Smooth muscle cell of the umbilical artery (primary cell): ENCODE data around the gene PABPC5. TPM values are rescaled to one million over a fixed set of nuclear protein-coding genes. Genes with fewer than 3 reads are reported as not detected.

Experiments
- total RNA-seq: library from RNA; depleted of rRNA; stranded (reverse); fragments of >200 nt; gene quantifications from 2 replicates; pipeline ENCODE4 v1.2.3, GENCODE V29; 2014

Gene PABPC5
- 0.46 and 0.89 TPM in 2 replicates for total RNA-seq

DNA sequence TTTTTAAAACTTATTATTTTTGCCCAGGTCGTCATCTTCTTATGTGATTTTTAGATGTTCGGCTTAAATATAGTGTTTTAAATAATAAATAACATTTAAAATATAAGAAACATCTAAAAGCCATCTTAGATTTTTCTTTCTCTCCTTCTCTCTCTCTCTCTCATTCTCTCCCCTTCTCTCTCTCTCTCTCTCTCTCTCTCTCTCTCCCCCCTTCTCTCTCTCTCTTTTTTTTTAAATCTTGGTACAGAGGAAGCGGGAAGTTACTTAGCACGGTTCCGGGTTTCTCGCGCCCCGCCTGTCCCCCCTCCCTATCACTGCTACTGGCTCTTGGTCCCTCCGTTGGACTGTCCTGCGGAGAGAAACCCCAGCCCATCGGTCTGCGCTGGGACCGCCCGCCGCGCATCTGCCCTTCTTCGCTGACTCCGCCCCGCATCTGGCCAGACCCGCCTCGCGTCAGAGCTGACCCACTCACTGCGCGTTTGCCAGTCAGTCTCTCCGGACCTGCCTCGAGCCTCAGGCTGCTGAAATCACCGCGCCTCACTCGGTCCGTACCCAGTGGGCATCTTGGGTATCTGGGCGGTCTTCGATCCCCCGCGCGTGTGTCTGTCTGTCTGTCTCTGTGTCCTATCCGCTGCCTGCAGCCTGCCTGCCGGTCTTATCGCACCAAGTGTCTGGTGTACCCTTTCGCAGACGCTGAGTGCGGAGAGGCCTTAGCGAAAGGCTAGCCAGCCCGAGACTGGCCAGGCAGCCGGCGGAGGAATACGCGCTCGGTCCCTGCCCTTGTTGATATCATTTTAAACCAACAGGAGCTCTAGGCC lies at the start of gene PABPC5:
Gene PABPC5 (plus strand): TSS at position 489 of the 818 bp plus-strand sequence. CDS start 739 bp downstream, outside the sequence.

